Measurements from ENCODE around the gene GRID2.

GRID2 gene

GRCh38 chr4:93775551-93775950 lies 1471.8 kb downstream of the GRID2 start:
- no peak for DNase-seq

GRCh38 chr4:93776386-93777080 lies 1472.8 kb downstream of the GRID2 start:
- no peak for DNase-seq

GRCh38 chr4:93777081-93777460 lies 1473.3 kb downstream of the GRID2 start:
- no peak for DNase-seq

- no peak for DNase-seq
Measured at GRCh38 chr4:93779228-93779627, 1475.5 kb downstream of the GRID2 start.

GRCh38 chr4:93780080-93780479 lies 1476.3 kb downstream of the GRID2 start:
- no peak for DNase-seq

GRCh38 chr4:93781198-93781597 lies 1477.4 kb downstream of the GRID2 start:
- DNase-seq, result no peak

- no peak for DNase-seq
Measured at GRCh38 chr4:93786149-93786548, 1482.4 kb downstream of the GRID2 start.

GRCh38 chr4:93788712-93789111 lies 1484.9 kb downstream of the GRID2 start:
- no peak for DNase-seq

GRCh38 chr4:93791570-93792195 lies 1487.9 kb downstream of the GRID2 start:
- no peak for DNase-seq

- no peak for DNase-seq
Measured at GRCh38 chr4:93802045-93802444, 1498.3 kb downstream of the GRID2 start.

GRCh38 chr4:93809773-93810172 lies 1506.0 kb downstream of the GRID2 start:
- no peak for DNase-seq

GRCh38 chr4:93810340-93810992 lies 1506.7 kb downstream of the GRID2 start:
- DNase-seq, result no peak

- DNase-seq, result no peak
Measured at GRCh38 chr4:93813092-93813491, 1509.3 kb downstream of the GRID2 start.

GRCh38 chr4:93814141-93814540 lies 1510.4 kb downstream of the GRID2 start:
- DNase-seq, result no peak

GRCh38 chr4:93814722-93815121 lies 1511.0 kb downstream of the GRID2 start:
- no peak for DNase-seq
